MM.1S (cell line): Measurements from ENCODE around the gene ZAP70.

Experiments used
- CTCF ChIP-seq: fragments of 300-600 bp; sonication (generic); IDR thresholded peaks from 2 replicates; pipeline ENCODE4 v1.5.1; 2016; ENCODE audit warnings: antibody characterized with exemption, low read length, mixed read lengths
- EZH2 ChIP-seq: fragments of 300-600 bp; sonication (generic); optimal IDR thresholded peaks from 2 replicates; pipeline ENCODE3; 2017; ENCODE audit warnings: low read depth, mild to moderate bottlenecking, antibody characterized with exemption, low read length, mixed read lengths

GRCh38 chr2:97732436-97733340 is 19.3 kb downstream of the ZAP70 start:
- no peak for TF ChIP-seq CTCF
- TF ChIP-seq EZH2 = no peak
